NCI-H2171 treated with DMSO at 0.1 percent for 48 hours (cell line): ENCODE data around the gene BCAR3.

Source experiments
- DNase-seq: peaks from one replicate; lab custom pipeline; 2025; lab: John Stamatoyannopoulos, UW

Gene BCAR3

GRCh38 chr1:93615582-93616150, 66.0 kb downstream of the BCAR3 start:
- no peak for DNase-seq

GRCh38 chr1:93614986-93615581, 66.6 kb downstream of the BCAR3 start:
- DNase-seq, result no peak

- no peak for DNase-seq
Measured at GRCh38 chr1:93614541-93614940, 67.1 kb downstream of the BCAR3 start.

GRCh38 chr1:93613898-93614297, 67.7 kb downstream of the BCAR3 start:
- DNase-seq, result no peak

- no peak for DNase-seq
Measured at GRCh38 chr1:93612510-93612909, 69.1 kb downstream of the BCAR3 start.

GRCh38 chr1:93611668-93612067, 70.0 kb downstream of the BCAR3 start:
- DNase-seq, result no peak

- DNase-seq, result no peak
Measured at GRCh38 chr1:93609536-93609935, 72.1 kb downstream of the BCAR3 start.

GRCh38 chr1:93608187-93609109, 73.2 kb downstream of the BCAR3 start:
- peak; percentile 6 for DNase-seq

- no peak for DNase-seq
Measured at GRCh38 chr1:93607814-93608186, 73.8 kb downstream of the BCAR3 start.

GRCh38 chr1:93605812-93606512, 75.7 kb downstream of the BCAR3 start:
- DNase-seq, result no peak

GRCh38 chr1:93605026-93605568, 76.5 kb downstream of the BCAR3 start:
- no peak for DNase-seq

- no peak for DNase-seq
Measured at GRCh38 chr1:93604411-93604810, 77.2 kb downstream of the BCAR3 start.

GRCh38 chr1:93603601-93604000, 78.0 kb downstream of the BCAR3 start:
- no peak for DNase-seq

- no peak for DNase-seq
Measured at GRCh38 chr1:93603106-93603505, 78.5 kb downstream of the BCAR3 start.

GRCh38 chr1:93602101-93602500, 79.5 kb downstream of the BCAR3 start:
- no peak for DNase-seq

- no peak for DNase-seq
Measured at GRCh38 chr1:93601686-93602085, 80.0 kb downstream of the BCAR3 start.

- DNase-seq, result no peak
Measured at GRCh38 chr1:93600663-93601062, 81.0 kb downstream of the BCAR3 start.

- no peak for DNase-seq
Measured at GRCh38 chr1:93599479-93599878, 82.2 kb downstream of the BCAR3 start.

- DNase-seq, result no peak
Measured at GRCh38 chr1:93598861-93599439, 82.7 kb downstream of the BCAR3 start.

GRCh38 chr1:93598396-93598795, 83.2 kb downstream of the BCAR3 start:
- DNase-seq, result no peak

GRCh38 chr1:93597709-93598108, 83.9 kb downstream of the BCAR3 start:
- DNase-seq, result peak; percentile 3
